HCT116 (cell line): Measurements from ENCODE around the gene ST6GALNAC2. TPM values are rescaled to one million over a fixed set of nuclear protein-coding genes. Genes with fewer than 3 reads are reported as not detected.

ENCODE experiments used
- ATAC-seq: fragments of 200-7000 bp; cut with Tn5 transposase; 2 replicates; pipeline ENCODE4 v1.9.1; 2020; ENCODE audit warnings: mild to moderate bottlenecking, moderate library complexity
- BruUV-seq: library from RNA; stranded (reverse); fragments of 400-500 nt; replicated peaks from 2 replicates; lab custom pipeline; 2021; lab: Mats Ljungman, UMichigan
- CTCF ChIA-PET: fragments of 300-600 bp; sonication (Branson Sonifier 250); formaldehyde crosslinking; loops from one replicate; lab custom pipeline; 2021; ENCODE audit warnings: antibody characterized with exemption; lab: Charles Lee
- POLR2A ChIA-PET: fragments of 300-600, 350-600 bp; sonication (Branson Sonifier 250); formaldehyde crosslinking; loops from one replicate; lab custom pipeline; 2021; ENCODE audit warnings: antibody characterized with exemption; lab: Charles Lee
- RAD21 ChIA-PET, 2 experiments: fragments of 300-600 bp; sonication (Branson Sonifier 250); formaldehyde crosslinking; loops; one replicate each; lab custom pipeline; 2023; ENCODE audit warnings: low total read pairs in 2 of 2; ENCODE audit not compliant: uncharacterized antibody in 2 of 2, unreplicated experiment in 2 of 2, low non-redundant PET in 1 of 2; lab: Charles Lee
- DNase-seq: peaks from one replicate; pipeline ENCODE4 v3.0.0-alpha.2; 2010; ENCODE audit warnings: low read depth, low spot score
- H2AFZ ChIP-seq: fragments of 200-600 bp; shearing (Covaris generic), sonication (generic); 2 replicates; pipeline ENCODE4 v1.6.1; 2017; ENCODE audit warnings: low read depth, mixed run types, mixed read lengths, antibody characterized with exemption, low read length; ENCODE audit not compliant: poor library complexity, severe bottlenecking
- H3K27ac ChIP-seq: 2 replicates; pipeline ENCODE4 v1.5.1; 2012; ENCODE audit warnings: low read depth, low read length
- H3K27me3 ChIP-seq: fragments of 200-600 bp; sonication (generic); 2 replicates; pipeline ENCODE4 v1.6.1; 2016; ENCODE audit warnings: mixed run types, low read length, mixed read lengths; ENCODE audit not compliant: insufficient read depth
- H3K36me3 ChIP-seq, 2 experiments: fragments of 200-500 bp in 1 of 2; fragments of 200-600 bp in 1 of 2; sonication (Bioruptor generic) in 1 of 2; sonication (generic) in 1 of 2; 2 replicates each; pipeline versions ENCODE4 v1.5.1 to v1.6.1; 2014 to 2016; ENCODE audit warnings: low read length in 2 of 2, inconsistent platforms in 1 of 2, mixed read lengths in 1 of 2, mixed run types in 1 of 2; ENCODE audit not compliant: insufficient read depth in 2 of 2, control insufficient read depth in 1 of 2
- H3K4me1 ChIP-seq, 2 experiments: fragments of 200-600 bp in 1 of 2; sonication (generic) in 1 of 2; 2 replicates each; pipeline versions ENCODE4 v1.5.1 to v1.6.1; 2012 to 2017; ENCODE audit warnings: low read length in 2 of 2, inconsistent platforms in 1 of 2, mild to moderate bottlenecking in 1 of 2, mixed read lengths in 1 of 2, mixed run types in 1 of 2, moderate library complexity in 1 of 2; ENCODE audit not compliant: insufficient read depth in 2 of 2, control insufficient read depth in 1 of 2
- H3K4me2 ChIP-seq: fragments of 200-600 bp; sonication (generic); 2 replicates; pipeline ENCODE4 v1.6.1; 2017; ENCODE audit warnings: mixed run types, low read length, mixed read lengths
- H3K4me3 ChIP-seq, 2 experiments: fragments of 200-600 bp in 1 of 2; sonication (generic) in 1 of 2; replicated peaks in 1 of 2; 2 replicates each; pipeline ENCODE4 v1.5.1; 2011 to 2016; ENCODE audit warnings: low read length in 2 of 2, control low read depth in 1 of 2, low read depth in 1 of 2, mild to moderate bottlenecking in 1 of 2, mixed read lengths in 1 of 2, mixed run types in 1 of 2
- H3K79me2 ChIP-seq: fragments of 200-600 bp; sonication (generic); 2 replicates; pipeline ENCODE4 v1.6.1; 2017; ENCODE audit warnings: mild to moderate bottlenecking, mixed run types, low read length, moderate library complexity, mixed read lengths; ENCODE audit not compliant: insufficient read depth
- H3K9ac ChIP-seq: fragments of 200-600 bp; sonication (generic); 2 replicates; pipeline ENCODE4 v1.6.1; 2016; ENCODE audit warnings: low read length, mixed read lengths
- H3K9me2 ChIP-seq: fragments of 200-600 bp; sonication (generic), shearing (Covaris generic); 2 replicates; pipeline ENCODE4 v1.6.1; 2017; ENCODE audit warnings: mixed run types, mild to moderate bottlenecking, moderate library complexity; ENCODE audit not compliant: insufficient read depth
- H3K9me3 ChIP-seq, 2 experiments: fragments of 200-500 bp in 1 of 2; fragments of 200-600 bp in 1 of 2; sonication (Bioruptor generic) in 1 of 2; sonication (generic) in 1 of 2; 2 replicates each; pipeline ENCODE4 v1.6.1; 2014 to 2017; ENCODE audit warnings: low read length in 2 of 2, mixed read lengths in 2 of 2, inconsistent platforms in 1 of 2, low read depth in 1 of 2, mild to moderate bottlenecking in 1 of 2, mixed run types in 1 of 2, moderate library complexity in 1 of 2; ENCODE audit not compliant: control insufficient read depth in 1 of 2, insufficient read depth in 1 of 2
- H4K20me1 ChIP-seq: fragments of 200-600 bp; sonication (generic), shearing (Covaris generic); 2 replicates; pipeline ENCODE4 v1.6.1; 2017; ENCODE audit warnings: mixed run types, mild to moderate bottlenecking, moderate library complexity; ENCODE audit not compliant: insufficient read depth
- ATF3 ChIP-seq: IDR thresholded peaks from 2 replicates; pipeline ENCODE4 v1.6.1; 2012
- CEBPB ChIP-seq: IDR thresholded peaks from 2 replicates; pipeline ENCODE4 v1.6.1; 2012; ENCODE audit warnings: low read depth
- JUND ChIP-seq: IDR thresholded peaks from 2 replicates; pipeline ENCODE4 v1.6.1; 2012
- MAX ChIP-seq: IDR thresholded peaks from 2 replicates; pipeline ENCODE4 v1.6.1; 2012
- POLR2AphosphoS5 ChIP-seq: IDR thresholded peaks from 2 replicates; pipeline ENCODE4 v1.6.1; 2011; ENCODE audit warnings: mild to moderate bottlenecking, low read depth, low read length, moderate library complexity
- REST ChIP-seq: IDR thresholded peaks from 2 replicates; pipeline ENCODE4 v1.6.1; 2012; ENCODE audit warnings: low read depth
- SIN3A ChIP-seq: IDR thresholded peaks from 2 replicates; pipeline ENCODE4 v1.6.1; 2012; ENCODE audit warnings: low read depth
- YY1 ChIP-seq: IDR thresholded peaks from 2 replicates; pipeline ENCODE4 v1.6.1; 2011; ENCODE audit warnings: low read length, low read depth, moderate library complexity, mild to moderate bottlenecking; ENCODE audit not compliant: insufficient replicate concordance; ENCODE audit errors: extremely low read depth
- intact Hi-C: fragments of 100-400 bp; cut with micrococcal nuclease; formaldehyde crosslinking; loops from 2 replicates; pipeline ENCODE4 v1.10.0; 2022
- total RNA-seq: library from RNA; stranded (reverse); gene quantifications from one replicate; pipeline ENCODE4 v1.2.1, GENCODE V29; 2021; ENCODE audit not compliant: unreplicated experiment

The ST6GALNAC2 gene
- total RNA-seq, 1 experiment from 2014 or later = 14.7 TPM

GRCh38 chr17:76556765-76557367 lies 28.8 kb downstream of the ST6GALNAC2 start:
- peak overlapping the region; percentile 99 for H3K9ac ChIP-seq
- DNase-seq = no peak
- no peaks in the 10 kb centered on the region for H3K9me2 ChIP-seq
- no peak for TF ChIP-seq ATF3
- peak; percentile 22; the same call in 1 of the 2 replicates for TF ChIP-seq MAX
- TF ChIP-seq CEBPB = peak; percentile 47; the same call in 1 of the 2 replicates
- TF ChIP-seq SIN3A = peak; percentile 49; the same call in 1 of the 2 replicates
- no peak for TF ChIP-seq REST
- TF ChIP-seq JUND = no peak
- no peak for TF ChIP-seq YY1
- 0 out of 2 replicates have a peak, but pooled peaks have one; percentile 4 for TF ChIP-seq POLR2AphosphoS5
- no peaks in the 10 kb centered on the region for H3K9me3 ChIP-seq
- TSS peak; percentile 75 for BruUV-seq
- peak overlapping the region; percentile 41 for H2AFZ ChIP-seq
- peak; percentile 38 for ATAC-seq
- H3K79me2 ChIP-seq = peaks cover 44% of the 10 kb centered on the region
- H3K4me2 ChIP-seq = peak overlapping the region; percentile 87
- H3K36me3 ChIP-seq = peaks cover 13 to 38% of the 10 kb centered on the region in 2 experiments
- H3K27ac ChIP-seq = peak overlapping the region; percentile 87
- intact Hi-C loops = no loop called here
- no peaks in the 10 kb centered on the region for H3K27me3 ChIP-seq
- H3K4me3 ChIP-seq = peak overlapping the region; percentile 94 to 96
- ChIA-PET CTCF (interaction anchor here (0.6 to 3.9 kb wide), 18 partner anchors 8 to 125 kb away, joined by 3 to 31 read pairs (median 6); partner anchors contain the start of genes PRCD and ST6GALNAC2), POLR2A (interaction anchor here (0.7 to 4.0 kb wide), 22 partner anchors 10 to 128 kb away, joined by 3 to 26 read pairs (median 4); partner anchors contain the start of gene PRCD), RAD21 (interaction anchor here in 1 of 2 experiments (1.9 to 2.1 kb wide), 2 partner anchors 67 to 125 kb away, joined by 5 to 8 read pairs; no protein-coding TSS in a partner anchor)
- peaks cover 21% of the 10 kb centered on the region; the same call in 1 of the 2 replicates for H4K20me1 ChIP-seq
- H3K4me1 ChIP-seq = peaks cover 12 to 39% of the 10 kb centered on the region in 2 experiments; a peak in 3 of 4 replicates
